Heart right ventricle (tissue), 16 donors: Measurements from ENCODE around the gene JAKMIP1. TPM values are rescaled to one million over a fixed set of nuclear protein-coding genes. Genes with fewer than 3 reads are reported as not detected.
"Not testable (repeated sequence)": the region's sequence is repeated elsewhere in the genome, so short reads cannot be mapped to it uniquely, and the experiment has no call there.

Experiments
- ATAC-seq, 8 donors: fragments of 200-7000 bp; cut with Tn5 transposase; one replicate each; pipeline ENCODE4 v1.9.1; 2020; ENCODE audit warnings: mild to moderate bottlenecking in 8 of 8, moderate library complexity in 8 of 8, moderate number of reproducible peaks in 1 of 8
- DNase-seq, 2 donors: peaks; one replicate each; pipeline ENCODE4 v3.0.0-alpha.2; 2020
- H3K27ac ChIP-seq, 10 donors: fragments of 200-600 bp; sonication (generic) in 2 of 10; one replicate each; pipeline versions ENCODE4 v1.5.0 to v1.8.0; 2020 to 2022; ENCODE audit warnings: mild to moderate bottlenecking in 3 of 10
- H3K27me3 ChIP-seq, 7 donors: fragments of 200-600 bp; one replicate each; pipeline ENCODE4 v1.8.0; 2021 to 2022; ENCODE audit warnings: mild to moderate bottlenecking in 2 of 7
- H3K36me3 ChIP-seq, 9 donors: fragments of 200-600 bp; sonication (generic) in 1 of 9; one replicate each; pipeline versions ENCODE4 v1.5.0 to v1.8.0; 2020 to 2022; ENCODE audit warnings: mild to moderate bottlenecking in 2 of 9
- H3K4me1 ChIP-seq, 9 donors: fragments of 200-600 bp; sonication (generic) in 1 of 9; one replicate each; pipeline versions ENCODE4 v1.5.0 to v1.8.0; 2020 to 2022; ENCODE audit warnings: mild to moderate bottlenecking in 4 of 9
- H3K4me3 ChIP-seq, 10 donors: fragments of 200-600 bp; sonication (generic) in 2 of 10; one replicate each; pipeline versions ENCODE4 v1.5.0 to v1.8.0; 2020 to 2022; ENCODE audit warnings: mild to moderate bottlenecking in 7 of 10, moderate library complexity in 2 of 10
- H3K9me3 ChIP-seq, 11 donors: fragments of 200-600 bp in 10 of 11; sonication (generic) in 2 of 11; one replicate each; pipeline versions ENCODE4 v1.5.0 to v1.8.0; 2013 to 2022; ENCODE audit warnings: mild to moderate bottlenecking in 2 of 11, control low read depth in 1 of 11, moderate library complexity in 1 of 11
- WGBS, 2 donors: extraction: QIAGEN DNeasy Blood & Tissue Kit; methylation state at CpG; one replicate each; pipeline ENCODE4 v1.1.7; 2013; ENCODE audit warnings: inconsistent platforms in 1 of 2; 5-methylcytosine and 5-hydroxymethylcytosine counted together
- intact Hi-C, 10 donors: fragments of 100-400 bp; cut with DNase I; formaldehyde crosslinking; loops; one replicate each; pipeline versions ENCODE4 v1.11.1 to v1.14.2; 2022
- polyA plus RNA-seq, 2 donors: library from polyadenylated mRNA; stranded (reverse); fragments of 200-250 nt; gene quantifications; one replicate each; pipeline ENCODE4 v1.2.3, GENCODE V29; 2013
- total RNA-seq, 10 donors: library from RNA; stranded (reverse); fragmentation: NEBNext Ultra II Directional in 3 of 10; extraction: Animal tissue kit (Norgen Biotek cat#: 25700) in 3 of 10; gene quantifications; one replicate each; pipeline versions ENCODE4 v1.2.1 to v1.2.4, GENCODE V29; 2021 to 2023
- TF ChIP-seq, protein P1 (sequence below), 9 donors: fragments of 200-600 bp; sonication (generic) in 2 of 9; IDR thresholded peaks; one replicate each; pipeline versions ENCODE4 v1.5.0 to v1.8.0; 2021 to 2022; ENCODE audit warnings: antibody characterized with exemption in 9 of 9, mild to moderate bottlenecking in 5 of 9, moderate library complexity in 1 of 9
- donor health status: Arrhythmogenic right ventricular cardiomyopathy.
- donor health status: ischemic (EF 13 %, LVEDD 7.1; RV severe dilation, severe dysfunction).
- donor health status: healthy with polysubstance abuse.
- donor health status: DM: no; HTN: yes; CAD: no.
- donor health status: DM: no; HTN: no; CAD: no.
- donor health status: ischemic (EF 25% LVEDD 6.9; RV normal size, moderate dysfunction).
- donor health status: ischemic (EF 25% LVEDD 5.7; RV mildly dilated, moderate dysfunction).
- donor health status: healthy.
- donor health status: DM: yes; HTN: yes; CAD: no.
- donor health status: Ischemic cardiomyopathy.
- donor health status: ischemic (EF 35%, LVEDD 5.7; RV mildly dilated, moderate dysfunction).
- donor health status: nonischemic (EF 11% LVEDD 7.7; RV severe dilation, severe dysfunction).
- donor health status: DM: yes; HTN: yes; CAD: no.
- donor health status: PGD.
- donor health status: ischemic (EF 29% LVEDD 5.4; RV normal size, mild dysfunction).
- donor health status: nonischemic (EF 23%, LVEDD 6.1; RV moderate dilation, normal function).

Gene JAKMIP1
- total and polyA plus RNA-seq, 12 donors: 0.04 to 0.76 (median 0.14) TPM; not detected in 8

DNA sequence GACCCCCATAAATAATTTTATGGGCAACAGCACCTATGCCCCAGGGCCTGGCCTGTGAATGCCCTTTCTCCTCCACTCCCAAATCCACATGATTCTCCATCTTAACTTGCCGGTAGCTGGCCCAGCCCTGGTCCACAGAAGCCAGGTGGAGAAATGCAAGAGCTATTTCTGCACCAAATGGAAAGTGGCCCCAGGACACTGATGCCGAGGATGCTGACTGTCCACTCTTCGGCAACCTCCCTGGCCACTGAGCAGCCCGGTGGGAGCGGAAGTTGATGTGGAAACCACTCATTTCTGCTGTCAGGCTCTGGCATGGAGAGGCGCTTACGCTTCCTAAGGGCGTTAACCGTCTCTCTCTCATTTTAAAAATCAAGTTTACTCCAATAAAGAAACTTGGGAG lies 58.8 kb downstream of the JAKMIP1 start:
- Histone ChIP-seq H3K4me1 (no peaks in the 10 kb centered on the region), H3K4me3 (no peak overlapping the region), H3K27ac (no peak overlapping the region), H3K27me3 (peaks cover 0 to 23% (median 0%) of the 10 kb centered on the region in 7 donors), H3K9me3 (peaks cover 0 to 18% (median 5%) of the 10 kb centered on the region in 11 donors), H3K36me3 (no peaks in the 10 kb centered on the region)
- 78 to 82% methylated on average over 9 of the region's 9 CpGs for WGBS, 2 donors
- DNase-seq: no peak
- intact Hi-C loops: no loop called here
- no peak for ATAC-seq
- TF ChIP-seq, protein P1, sequence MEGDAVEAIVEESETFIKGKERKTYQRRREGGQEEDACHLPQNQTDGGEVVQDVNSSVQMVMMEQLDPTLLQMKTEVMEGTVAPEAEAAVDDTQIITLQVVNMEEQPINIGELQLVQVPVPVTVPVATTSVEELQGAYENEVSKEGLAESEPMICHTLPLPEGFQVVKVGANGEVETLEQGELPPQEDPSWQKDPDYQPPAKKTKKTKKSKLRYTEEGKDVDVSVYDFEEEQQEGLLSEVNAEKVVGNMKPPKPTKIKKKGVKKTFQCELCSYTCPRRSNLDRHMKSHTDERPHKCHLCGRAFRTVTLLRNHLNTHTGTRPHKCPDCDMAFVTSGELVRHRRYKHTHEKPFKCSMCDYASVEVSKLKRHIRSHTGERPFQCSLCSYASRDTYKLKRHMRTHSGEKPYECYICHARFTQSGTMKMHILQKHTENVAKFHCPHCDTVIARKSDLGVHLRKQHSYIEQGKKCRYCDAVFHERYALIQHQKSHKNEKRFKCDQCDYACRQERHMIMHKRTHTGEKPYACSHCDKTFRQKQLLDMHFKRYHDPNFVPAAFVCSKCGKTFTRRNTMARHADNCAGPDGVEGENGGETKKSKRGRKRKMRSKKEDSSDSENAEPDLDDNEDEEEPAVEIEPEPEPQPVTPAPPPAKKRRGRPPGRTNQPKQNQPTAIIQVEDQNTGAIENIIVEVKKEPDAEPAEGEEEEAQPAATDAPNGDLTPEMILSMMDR (IDR thresholded peaks at IDR 0.05): no peak

DNA sequence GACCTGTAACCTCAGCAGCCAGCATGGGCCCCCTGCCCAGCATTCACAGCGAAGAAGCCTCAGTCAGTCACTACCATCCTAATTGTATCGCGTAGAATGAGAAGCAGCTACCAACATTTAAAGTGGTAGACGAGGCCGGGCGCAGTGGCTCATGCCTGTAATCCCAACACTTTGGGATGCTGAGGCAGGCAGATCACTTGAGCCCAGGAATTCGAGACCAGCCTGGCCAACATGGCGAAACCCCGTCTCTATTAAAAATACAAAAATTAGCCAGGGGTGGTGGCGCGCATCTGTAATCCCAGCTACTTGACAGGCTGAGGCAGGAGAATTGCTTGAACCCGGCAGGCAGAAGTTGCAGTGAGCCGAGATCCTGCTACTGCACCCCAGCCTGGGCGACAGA lies 59.3 kb downstream of the JAKMIP1 start:
- ATAC-seq, H3K27ac ChIP-seq, H3K4me1 ChIP-seq, intact Hi-C loops, DNase-seq, H3K36me3 ChIP-seq, H3K4me3 ChIP-seq: not testable (repeated sequence)
- 90 to 91% methylated on average over 14 of the region's 14 CpGs for WGBS, 2 donors
- Histone ChIP-seq H3K27me3 (peaks cover 0 to 23% (median 0%) of the 10 kb centered on the region in 7 donors), H3K9me3 (peaks cover 0 to 18% (median 5%) of the 10 kb centered on the region in 11 donors)

DNA sequence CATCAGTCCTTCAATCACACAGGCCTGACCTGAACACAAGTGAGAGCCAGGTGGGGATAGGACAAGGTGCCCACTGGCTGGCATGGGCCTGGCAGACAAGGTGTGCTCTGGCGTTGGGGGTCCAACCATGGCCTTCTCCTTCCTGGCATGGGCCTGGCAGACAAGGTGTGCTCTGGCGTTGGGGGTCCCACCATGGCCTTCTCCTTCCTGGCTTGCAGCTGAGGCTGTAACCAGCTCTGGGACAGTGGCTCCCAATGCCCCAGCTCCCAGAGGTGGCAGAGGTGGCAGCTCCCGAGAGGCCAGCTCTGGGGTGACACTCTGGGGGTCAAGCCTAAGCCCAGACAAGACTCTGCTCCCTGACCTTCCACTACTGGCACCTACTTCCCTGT lies 62.6 kb downstream of the JAKMIP1 start:
- H3K4me1 ChIP-seq: no peaks in the 10 kb centered on the region
- peak in 1 of 8 donors; percentile 34 for ATAC-seq
- TF ChIP-seq, protein P1 (IDR thresholded peaks at IDR 0.05): no peak
- H3K27me3 ChIP-seq: peaks cover 0 to 36% (median 0%) of the 10 kb centered on the region in 7 donors
- peaks cover 0 to 5% (median 0%) of the 10 kb centered on the region in 11 donors for H3K9me3 ChIP-seq
- H3K36me3 ChIP-seq: no peaks in the 10 kb centered on the region
- 73 to 88% methylated on average over 3 of the region's 3 CpGs for WGBS, 2 donors
- intact Hi-C loops: no loop called here
- no peak overlapping the region for H3K4me3 ChIP-seq
- H3K27ac ChIP-seq: no peak overlapping the region
- DNase-seq: no peak

DNA sequence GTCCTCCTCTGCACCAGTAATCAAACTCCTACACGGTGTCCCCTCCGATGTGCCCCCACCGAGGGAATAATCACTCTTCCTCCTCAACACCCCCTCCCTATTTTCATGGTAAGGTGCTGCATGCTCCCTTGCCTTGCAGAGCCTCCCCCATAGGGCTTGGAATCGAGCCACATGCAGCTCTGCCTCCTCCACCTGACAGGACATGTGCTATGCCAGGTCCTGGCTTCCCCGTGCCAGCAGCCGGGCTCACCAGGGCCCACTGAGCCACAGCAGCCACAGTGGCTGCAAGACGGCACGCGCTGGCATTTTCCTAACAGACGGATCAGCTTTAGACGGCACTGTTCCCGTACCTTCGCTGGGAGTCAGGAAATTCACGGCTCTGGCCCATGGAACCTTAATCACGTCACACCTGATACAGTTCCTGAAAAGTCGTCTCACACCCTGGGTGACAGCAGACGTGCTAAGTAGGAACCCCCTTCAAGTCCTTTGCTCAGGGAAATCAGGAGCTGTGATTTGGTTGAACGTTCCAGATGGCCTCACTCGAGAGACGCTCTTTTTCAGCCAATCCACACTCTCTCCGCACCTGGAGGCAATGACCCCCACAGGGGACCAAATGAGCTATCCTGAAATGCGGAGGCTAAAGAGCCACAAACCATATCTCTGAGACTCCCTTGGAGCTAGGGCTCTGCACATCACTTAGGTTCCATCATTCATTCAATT lies 63.2 kb downstream of the JAKMIP1 start:
- no peaks in the 10 kb centered on the region for H3K36me3 ChIP-seq
- H3K27ac ChIP-seq: no peak overlapping the region
- H3K4me1 ChIP-seq: no peaks in the 10 kb centered on the region
- DNase-seq (no peak), ATAC-seq (no peak)
- TF ChIP-seq, protein P1 (IDR thresholded peaks at IDR 0.05): no peak
- H3K9me3 ChIP-seq: peaks cover 0 to 5% (median 0%) of the 10 kb centered on the region in 11 donors
- intact Hi-C loops: no loop called here
- WGBS, 2 donors: 44 to 45% methylated on average over 22 of the region's 22 CpGs
- no peak overlapping the region for H3K4me3 ChIP-seq
- H3K27me3 ChIP-seq: peaks cover 0 to 35% (median 0%) of the 10 kb centered on the region in 7 donors

DNA sequence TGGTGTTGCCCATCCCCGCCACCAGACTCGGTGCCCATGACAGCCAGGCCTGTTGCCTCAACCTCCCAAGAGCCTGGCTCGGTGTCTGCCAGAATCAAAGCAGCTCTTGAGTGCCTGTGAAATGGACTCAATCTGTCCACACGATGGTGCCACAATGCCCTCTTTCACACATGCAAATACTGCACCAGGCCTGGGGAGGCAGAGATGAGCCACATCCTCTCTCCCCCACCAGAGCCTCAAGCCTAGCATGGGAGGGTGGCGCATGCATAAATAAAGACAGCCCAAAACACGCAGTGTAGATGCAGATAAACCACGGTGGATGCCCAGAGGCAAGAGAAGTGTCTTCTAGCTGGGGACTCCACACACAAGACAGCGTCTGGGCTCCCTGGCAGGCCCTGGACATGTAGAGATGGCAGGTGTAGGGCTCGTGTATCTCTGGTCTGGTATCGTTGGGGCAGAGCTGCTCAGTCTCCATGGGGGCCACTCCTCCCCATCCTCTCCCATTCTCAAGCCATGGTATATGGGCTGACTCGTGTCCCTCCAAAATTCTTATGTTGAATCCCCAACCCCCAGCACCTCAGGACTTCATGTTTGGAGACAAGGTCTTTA lies 65.6 kb downstream of the JAKMIP1 start:
- WGBS, 2 donors: 72 to 75% methylated on average over 11 of the region's 11 CpGs
- Histone ChIP-seq H3K9me3 (peaks cover 0 to 5% (median 0%) of the 10 kb centered on the region in 11 donors), H3K4me3 (no peak overlapping the region), H3K27ac (no peak overlapping the region), H3K27me3 (peaks cover 0 to 38% (median 0%) of the 10 kb centered on the region in 7 donors), H3K36me3 (no peaks in the 10 kb centered on the region), H3K4me1 (no peaks in the 10 kb centered on the region)
- intact Hi-C loops: no loop called here
- TF ChIP-seq, protein P1 (IDR thresholded peaks at IDR 0.05): peak in 1 of 9 donors; percentile 26
- no peak for DNase-seq
- no peak for ATAC-seq
